Measurements from ENCODE around the gene MAGI2.

MAGI2 gene

GRCh38 chr7:79381921-79382320, 71.5 kb downstream of the MAGI2 start:
- no peak for TF ChIP-seq POLR2A (IDR thresholded peaks at IDR 0.05; ENCODE audit: low read length)
- TF ChIP-seq GATA1 (IDR thresholded peaks at IDR 0.05; ENCODE audit: low read depth, low read length), result no peak
- DNase-seq, result no peak

- no peak for DNase-seq
- no peak for TF ChIP-seq GATA1 (IDR thresholded peaks at IDR 0.05; ENCODE audit: low read depth, low read length)
- no peak for TF ChIP-seq POLR2A (IDR thresholded peaks at IDR 0.05; ENCODE audit: low read length)
These were observed 76.4 kb downstream of the MAGI2 start for GRCh38 chr7:79377097-79377496.

- DNase-seq, result no peak
- TF ChIP-seq GATA1 (IDR thresholded peaks at IDR 0.05; ENCODE audit: low read depth, low read length) (no peak), POLR2A (IDR thresholded peaks at IDR 0.05; ENCODE audit: low read length) (no peak)
These were observed 77.0 kb downstream of the MAGI2 start for GRCh38 chr7:79376299-79377025.

- DNase-seq, result peak in 1 of 2 experiments; percentile 4
- TF ChIP-seq POLR2A (IDR thresholded peaks at IDR 0.05; ENCODE audit: low read length) (no peak), GATA1 (IDR thresholded peaks at IDR 0.05; ENCODE audit: low read depth, low read length) (no peak)
These were observed 92.3 kb downstream of the MAGI2 start for GRCh38 chr7:79361214-79361613.

- no peak for TF ChIP-seq POLR2A (IDR thresholded peaks at IDR 0.05; ENCODE audit: low read length)
- no peak for DNase-seq
These were observed 93.6 kb downstream of the MAGI2 start for GRCh38 chr7:79359827-79360226.

- no peak for DNase-seq
- no peak for TF ChIP-seq POLR2A (IDR thresholded peaks at IDR 0.05; ENCODE audit: low read length)
- no peak for TF ChIP-seq GATA1 (IDR thresholded peaks at IDR 0.05; ENCODE audit: low read depth, low read length)
These were observed 96.4 kb downstream of the MAGI2 start for GRCh38 chr7:79357101-79357500.

GRCh38 chr7:79353720-79354468, 99.6 kb downstream of the MAGI2 start:
- TF ChIP-seq GATA1 (IDR thresholded peaks at IDR 0.05; ENCODE audit: low read depth, low read length) (no peak), POLR2A (IDR thresholded peaks at IDR 0.05; ENCODE audit: low read length) (no peak)
- no peak for DNase-seq

- DNase-seq, result no peak
- no peak for TF ChIP-seq GATA1 (IDR thresholded peaks at IDR 0.05; ENCODE audit: low read depth, low read length)
- no peak for TF ChIP-seq POLR2A (IDR thresholded peaks at IDR 0.05; ENCODE audit: low read length)
These were observed 101.1 kb downstream of the MAGI2 start for GRCh38 chr7:79352323-79352722.

- no peak for DNase-seq
- TF ChIP-seq POLR2A (IDR thresholded peaks at IDR 0.05; ENCODE audit: low read length) (no peak), GATA1 (IDR thresholded peaks at IDR 0.05; ENCODE audit: low read depth, low read length) (no peak)
These were observed 106.1 kb downstream of the MAGI2 start for GRCh38 chr7:79347351-79347750.

GRCh38 chr7:79341902-79342301, 111.6 kb downstream of the MAGI2 start:
- TF ChIP-seq POLR2A (IDR thresholded peaks at IDR 0.05; ENCODE audit: low read length), result no peak
- no peak for TF ChIP-seq GATA1 (IDR thresholded peaks at IDR 0.05; ENCODE audit: low read depth, low read length)
- no peak for DNase-seq

GRCh38 chr7:79340212-79340611, 113.3 kb downstream of the MAGI2 start:
- TF ChIP-seq POLR2A (IDR thresholded peaks at IDR 0.05; ENCODE audit: low read length) (no peak), GATA1 (IDR thresholded peaks at IDR 0.05; ENCODE audit: low read depth, low read length) (no peak)
- DNase-seq, result no peak

- TF ChIP-seq POLR2A (IDR thresholded peaks at IDR 0.05; ENCODE audit: low read length) (no peak), GATA1 (IDR thresholded peaks at IDR 0.05; ENCODE audit: low read depth, low read length) (no peak)
- no peak for DNase-seq
These were observed 114.1 kb downstream of the MAGI2 start for GRCh38 chr7:79339208-79339925.

- DNase-seq, result no peak
These were observed 115.8 kb downstream of the MAGI2 start for GRCh38 chr7:79337717-79338116.

GRCh38 chr7:79334841-79335240, 118.6 kb downstream of the MAGI2 start:
- TF ChIP-seq POLR2A (IDR thresholded peaks at IDR 0.05; ENCODE audit: low read length) (no peak), GATA1 (IDR thresholded peaks at IDR 0.05; ENCODE audit: low read depth, low read length) (no peak)
- no peak for DNase-seq

More at GRCh38 chr7:79337717-79338116, 115.8 kb downstream of the MAGI2 start:
- TF ChIP-seq POLR2A (IDR thresholded peaks at IDR 0.05; ENCODE audit: low read length) (no peak), GATA1 (IDR thresholded peaks at IDR 0.05; ENCODE audit: low read depth, low read length) (no peak)
